IMR-90 (cell line): ENCODE data around the gene MPZ. TPM values are rescaled to one million over a fixed set of nuclear protein-coding genes. Genes with fewer than 3 reads are reported as not detected.
"Not testable (repeated sequence)": the region's sequence is repeated elsewhere in the genome, so short reads cannot be mapped to it uniquely, and the experiment has no call there.

Experiments used
- ATAC-seq: fragments of 200-7000 bp; cut with Tn5 transposase; 2 replicates; pipeline ENCODE4 v1.9.1; 2020; ENCODE audit warnings: low read depth, mild to moderate bottlenecking, moderate library complexity
- BruUV-seq: library from RNA; stranded (reverse); fragments of 400-500 nt; replicated peaks from 2 replicates; lab custom pipeline; 2021; lab: Mats Ljungman, UMichigan
- CTCF ChIA-PET: fragments of 300-600 bp; formaldehyde crosslinking; extraction: SDS; loops from one replicate; lab custom pipeline; 2021; ENCODE audit warnings: antibody characterized with exemption; lab: Yijun Ruan, JAX
- POLR2A ChIA-PET: fragments of 300-600 bp; sonication (Branson Sonifier 250); formaldehyde crosslinking; loops from one replicate; lab custom pipeline; 2022; ENCODE audit warnings: antibody characterized with exemption; ENCODE audit not compliant: unreplicated experiment; lab: Charles Lee
- DNase-seq: peaks from one replicate; pipeline ENCODE4 v3.0.0; 2013
- H2AFZ ChIP-seq: replicated peaks from 2 replicates; pipeline ENCODE3; 2013; ENCODE audit warnings: low read length, mild to moderate bottlenecking; ENCODE audit not compliant: poor library complexity
- H2AK5ac ChIP-seq: 2 replicates; pipeline ENCODE4 v1.6.1; 2013; ENCODE audit warnings: low read depth, low read length, inconsistent platforms
- H2AK9ac ChIP-seq: replicated peaks from 2 replicates; pipeline ENCODE3; 2013; ENCODE audit warnings: mild to moderate bottlenecking, low read depth, low read length, moderate library complexity; ENCODE audit not compliant: poor library complexity
- H2BK120ac ChIP-seq: 2 replicates; pipeline ENCODE4 v1.6.1; 2013; ENCODE audit warnings: low read depth, low read length, inconsistent platforms
- H2BK15ac ChIP-seq: 3 replicates; pipeline ENCODE4 v1.6.1; 2013; ENCODE audit warnings: low read depth, low read length, inconsistent platforms
- H2BK20ac ChIP-seq: 2 replicates; pipeline ENCODE4 v1.6.1; 2013; ENCODE audit warnings: low read depth, mild to moderate bottlenecking, inconsistent platforms, low read length, moderate library complexity
- H2BK5ac ChIP-seq: 2 replicates; pipeline ENCODE4 v1.6.1; 2013; ENCODE audit warnings: mild to moderate bottlenecking, low read depth, low read length, inconsistent platforms; ENCODE audit not compliant: poor library complexity, severe bottlenecking
- H3K14ac ChIP-seq: replicated peaks from 2 replicates; pipeline ENCODE4 v1.6.1; 2013; ENCODE audit warnings: low read depth, low read length, inconsistent platforms
- H3K18ac ChIP-seq: 2 replicates; pipeline ENCODE4 v1.6.1; 2013; ENCODE audit warnings: low read depth, low read length, control low read depth
- H3K23ac ChIP-seq: 2 replicates; pipeline ENCODE4 v1.6.1; 2013; ENCODE audit warnings: low read depth, low read length, inconsistent platforms
- H3K27ac ChIP-seq: 2 replicates; pipeline ENCODE4 v1.5.1; 2013; ENCODE audit warnings: mild to moderate bottlenecking, control low read depth, low read length; ENCODE audit not compliant: insufficient read depth
- H3K27me3 ChIP-seq: 2 replicates; pipeline ENCODE4 v1.6.1; 2013; ENCODE audit warnings: low read length; ENCODE audit not compliant: control insufficient read depth, insufficient read depth
- H3K36me3 ChIP-seq: 2 replicates; pipeline ENCODE4 v1.6.1; 2013; ENCODE audit warnings: low read length, mixed read lengths; ENCODE audit not compliant: control insufficient read depth, insufficient read depth
- H3K4ac ChIP-seq: 2 replicates; pipeline ENCODE4 v1.6.1; 2013; ENCODE audit warnings: low read depth, low read length, inconsistent platforms
- H3K4me1 ChIP-seq: 2 replicates; pipeline ENCODE4 v1.6.1; 2013; ENCODE audit warnings: low read length, mixed read lengths; ENCODE audit not compliant: control insufficient read depth, insufficient read depth
- H3K4me2 ChIP-seq: 2 replicates; pipeline ENCODE4 v1.6.1; 2013; ENCODE audit warnings: low read depth, mild to moderate bottlenecking, control low read depth, low read length, moderate library complexity
- H3K4me3 ChIP-seq: 2 replicates; pipeline ENCODE4 v1.5.1; 2013; ENCODE audit warnings: low read depth, mild to moderate bottlenecking, control low read depth, low read length, moderate library complexity; ENCODE audit not compliant: insufficient read depth
- H3K56ac ChIP-seq: 2 replicates; pipeline ENCODE4 v1.6.1; 2013; ENCODE audit warnings: low read length, inconsistent platforms; ENCODE audit not compliant: insufficient read depth; ENCODE audit errors: extremely low read depth
- H3K79me1 ChIP-seq, 2 experiments: 2 replicates each; pipeline ENCODE4 v1.6.1; 2013; ENCODE audit warnings: low read length in 2 of 2, inconsistent platforms in 1 of 2, low read depth in 1 of 2
- H3K9ac ChIP-seq: 2 replicates; pipeline ENCODE4 v1.6.1; 2013; ENCODE audit warnings: low read depth, low read length, control low read depth
- H3K9me1 ChIP-seq: 2 replicates; pipeline ENCODE4 v1.6.1; 2013; ENCODE audit warnings: low read length, inconsistent platforms; ENCODE audit not compliant: insufficient read depth
- H3K9me3 ChIP-seq: 2 replicates; pipeline ENCODE4 v1.6.1; 2013; ENCODE audit warnings: low read length; ENCODE audit not compliant: control insufficient read depth, insufficient read depth
- H4K20me1 ChIP-seq: 2 replicates; pipeline ENCODE4 v1.6.1; 2013; ENCODE audit warnings: low read length, inconsistent platforms; ENCODE audit not compliant: insufficient read depth
- H4K5ac ChIP-seq: 2 replicates; pipeline ENCODE4 v1.6.1; 2013; ENCODE audit warnings: mild to moderate bottlenecking, low read depth, low read length, control low read depth
- H4K8ac ChIP-seq, 2 experiments: 2 replicates each; pipeline ENCODE4 v1.6.1; 2013; ENCODE audit warnings: low read depth in 2 of 2, low read length in 2 of 2, control low read depth in 1 of 2, inconsistent platforms in 1 of 2
- H4K91ac ChIP-seq: 2 replicates; pipeline ENCODE4 v1.6.1; 2013; ENCODE audit warnings: low read depth, low read length, inconsistent platforms; ENCODE audit not compliant: insufficient read depth
- WGBS, 2 experiments: methylation state at CpG; one replicate each; pipeline versions ENCODE4 v1.1.5 to v1.1.7; 2013; ENCODE audit warnings: missing lambda C conversion rate in 2 of 2; ENCODE audit not compliant: insufficient read length in 1 of 2; ENCODE audit errors: extremely low coverage in 2 of 2; 5-methylcytosine and 5-hydroxymethylcytosine counted together
- dilution Hi-C: fragments of 300-500 bp; cut with HindIII; formaldehyde crosslinking; loops from one replicate; pipeline ENCODE4 v1.14.3; 2018; ENCODE audit warnings: low sequenced_read_pairs; ENCODE audit not compliant: unreplicated experiment
- in situ Hi-C: fragments of 300-500 bp; cut with MboI; formaldehyde crosslinking; loops from 3 replicates; pipeline ENCODE4 v1.14.3; 2019; ENCODE audit warnings: low sequenced_read_pairs, inconsistent platforms, mixed read lengths
- intact Hi-C: fragments of 100-400 bp; cut with micrococcal nuclease; formaldehyde crosslinking; loops from 2 replicates; pipeline ENCODE4 v1.10.0; 2022
- polyA plus RNA-seq, 3 experiments: library from polyadenylated mRNA; depleted of rRNA; stranded (reverse); fragments of >200 nt; gene quantifications; 2 replicates each; pipeline ENCODE4 v1.2.3, GENCODE V29; 2012; ENCODE audit warnings: low replicate concordance in 1 of 3
- total RNA-seq: library from RNA; depleted of rRNA; stranded (reverse); fragments of >200 nt; gene quantifications from 2 replicates; pipeline ENCODE4 v1.2.3, GENCODE V29; 2012

MPZ gene
- total and polyA plus RNA-seq, 2 of the 4 experiments (the other 2 are of a cell fraction), result 0.18 to 0.96 TPM

GRCh38 chr1:161255955-161256520, 53.7 kb downstream of the MPZ start:
- H2BK20ac ChIP-seq, DNase-seq, intact Hi-C loops, H3K4me2 ChIP-seq, H3K14ac ChIP-seq, dilution Hi-C loops, H2BK15ac ChIP-seq, H2AFZ ChIP-seq, H3K9me1 ChIP-seq, H3K4me3 ChIP-seq, H3K4me1 ChIP-seq, H4K91ac ChIP-seq, H2BK120ac ChIP-seq, H3K4ac ChIP-seq, H4K20me1 ChIP-seq, H3K9ac ChIP-seq, in situ Hi-C loops, POLR2A ChIA-PET, H3K23ac ChIP-seq, H3K36me3 ChIP-seq, H2AK5ac ChIP-seq, H3K79me1 ChIP-seq, H4K5ac ChIP-seq, H4K8ac ChIP-seq, H3K56ac ChIP-seq, H3K27ac ChIP-seq, ATAC-seq, H3K18ac ChIP-seq, H2BK5ac ChIP-seq, H2AK9ac ChIP-seq, BruUV-seq, CTCF ChIA-PET: not testable (repeated sequence)
- H3K27me3 ChIP-seq, result peaks cover 33% of the 10 kb centered on the region
- no CpG with 5 or more reads among the region's 4 CpGs for WGBS, 2 experiments
- H3K9me3 ChIP-seq, result peaks cover 11% of the 10 kb centered on the region

DNA sequence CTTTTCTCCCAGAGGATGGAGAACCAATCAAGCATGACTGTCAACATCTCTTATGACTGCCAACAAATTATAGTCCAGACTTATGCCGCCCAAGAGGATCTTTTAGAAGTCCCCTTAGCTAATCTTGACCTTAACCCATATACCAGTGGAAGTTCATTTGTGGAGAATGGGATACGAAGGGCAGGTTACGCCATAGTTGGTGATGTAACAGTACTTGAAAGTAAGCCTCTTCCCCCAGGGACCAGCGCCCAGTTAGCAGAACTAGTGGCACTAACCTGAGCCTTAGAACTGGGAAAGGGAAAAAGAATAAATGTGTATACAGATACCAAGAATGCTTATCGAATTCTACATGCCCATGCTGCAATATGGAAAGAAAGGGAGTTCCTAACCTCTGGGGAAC, 54.5 kb downstream of the MPZ start:
- in situ Hi-C loops, result not testable (repeated sequence)

More for the DNA sequence above, 54.5 kb downstream of the MPZ start:
- H3K9ac ChIP-seq, H2AFZ ChIP-seq, H2BK5ac ChIP-seq, CTCF ChIA-PET, H3K14ac ChIP-seq, ATAC-seq, H4K91ac ChIP-seq, H2BK20ac ChIP-seq, H3K36me3 ChIP-seq, BruUV-seq, H4K20me1 ChIP-seq, H2BK120ac ChIP-seq, H2AK5ac ChIP-seq, DNase-seq, H2BK15ac ChIP-seq, H3K4me3 ChIP-seq, H4K5ac ChIP-seq, H3K18ac ChIP-seq, H3K9me1 ChIP-seq, H2AK9ac ChIP-seq, H3K27ac ChIP-seq, H3K56ac ChIP-seq, POLR2A ChIA-PET, H3K4me1 ChIP-seq, intact Hi-C loops, H3K4me2 ChIP-seq, H3K4ac ChIP-seq, dilution Hi-C loops, H4K8ac ChIP-seq, H3K23ac ChIP-seq, H3K79me1 ChIP-seq: not testable (repeated sequence)
- WGBS, 2 experiments, result no CpG with 5 or more reads among the region's 5 CpGs
- H3K27me3 ChIP-seq, result peaks cover 25% of the 10 kb centered on the region
- H3K9me3 ChIP-seq, result peaks cover 11% of the 10 kb centered on the region
